Heart right ventricle (tissue), 16 donors: Measurements from ENCODE around the gene RAMP3. TPM values are rescaled to one million over a fixed set of nuclear protein-coding genes. Genes with fewer than 3 reads are reported as not detected.

Source experiments
- ATAC-seq, 8 donors: fragments of 200-7000 bp; cut with Tn5 transposase; one replicate each; pipeline ENCODE4 v1.9.1; 2020; ENCODE audit warnings: mild to moderate bottlenecking in 8 of 8, moderate library complexity in 8 of 8, moderate number of reproducible peaks in 1 of 8
- DNase-seq, 2 donors: peaks; one replicate each; pipeline ENCODE4 v3.0.0-alpha.2; 2020
- H3K27ac ChIP-seq, 10 donors: fragments of 200-600 bp; sonication (generic) in 2 of 10; one replicate each; pipeline versions ENCODE4 v1.5.0 to v1.8.0; 2020 to 2022; ENCODE audit warnings: mild to moderate bottlenecking in 3 of 10
- H3K27me3 ChIP-seq, 7 donors: fragments of 200-600 bp; one replicate each; pipeline ENCODE4 v1.8.0; 2021 to 2022; ENCODE audit warnings: mild to moderate bottlenecking in 2 of 7
- H3K36me3 ChIP-seq, 9 donors: fragments of 200-600 bp; sonication (generic) in 1 of 9; one replicate each; pipeline versions ENCODE4 v1.5.0 to v1.8.0; 2020 to 2022; ENCODE audit warnings: mild to moderate bottlenecking in 2 of 9
- H3K4me1 ChIP-seq, 9 donors: fragments of 200-600 bp; sonication (generic) in 1 of 9; one replicate each; pipeline versions ENCODE4 v1.5.0 to v1.8.0; 2020 to 2022; ENCODE audit warnings: mild to moderate bottlenecking in 4 of 9
- H3K4me3 ChIP-seq, 10 donors: fragments of 200-600 bp; sonication (generic) in 2 of 10; one replicate each; pipeline versions ENCODE4 v1.5.0 to v1.8.0; 2020 to 2022; ENCODE audit warnings: mild to moderate bottlenecking in 7 of 10, moderate library complexity in 2 of 10
- H3K9me3 ChIP-seq, 11 donors: fragments of 200-600 bp in 10 of 11; sonication (generic) in 2 of 11; one replicate each; pipeline versions ENCODE4 v1.5.0 to v1.8.0; 2013 to 2022; ENCODE audit warnings: mild to moderate bottlenecking in 2 of 11, control low read depth in 1 of 11, moderate library complexity in 1 of 11
- CTCF ChIP-seq, 9 donors: fragments of 200-600 bp; sonication (generic) in 2 of 9; IDR thresholded peaks; one replicate each; pipeline versions ENCODE4 v1.5.0 to v1.8.0; 2021 to 2022; ENCODE audit warnings: antibody characterized with exemption in 9 of 9, mild to moderate bottlenecking in 5 of 9, moderate library complexity in 1 of 9
- WGBS, 2 donors: extraction: QIAGEN DNeasy Blood & Tissue Kit; methylation state at CpG; one replicate each; pipeline ENCODE4 v1.1.7; 2013; ENCODE audit warnings: inconsistent platforms in 1 of 2; 5-methylcytosine and 5-hydroxymethylcytosine counted together
- intact Hi-C, 10 donors: fragments of 100-400 bp; cut with DNase I; formaldehyde crosslinking; loops; one replicate each; pipeline versions ENCODE4 v1.11.1 to v1.14.2; 2022
- polyA plus RNA-seq, 2 donors: library from polyadenylated mRNA; stranded (reverse); fragments of 200-250 nt; gene quantifications; one replicate each; pipeline ENCODE4 v1.2.3, GENCODE V29; 2013
- total RNA-seq, 10 donors: library from RNA; stranded (reverse); fragmentation: NEBNext Ultra II Directional in 3 of 10; extraction: Animal tissue kit (Norgen Biotek cat#: 25700) in 3 of 10; gene quantifications; one replicate each; pipeline versions ENCODE4 v1.2.1 to v1.2.4, GENCODE V29; 2021 to 2023
- donor health status: Arrhythmogenic right ventricular cardiomyopathy.
- donor health status: ischemic (EF 13 %, LVEDD 7.1; RV severe dilation, severe dysfunction).
- donor health status: healthy with polysubstance abuse.
- donor health status: DM: no; HTN: yes; CAD: no.
- donor health status: DM: no; HTN: no; CAD: no.
- donor health status: ischemic (EF 25% LVEDD 6.9; RV normal size, moderate dysfunction).
- donor health status: ischemic (EF 25% LVEDD 5.7; RV mildly dilated, moderate dysfunction).
- donor health status: healthy.
- donor health status: DM: yes; HTN: yes; CAD: no.
- donor health status: Ischemic cardiomyopathy.
- donor health status: ischemic (EF 35%, LVEDD 5.7; RV mildly dilated, moderate dysfunction).
- donor health status: nonischemic (EF 11% LVEDD 7.7; RV severe dilation, severe dysfunction).
- donor health status: DM: yes; HTN: yes; CAD: no.
- donor health status: PGD.
- donor health status: ischemic (EF 29% LVEDD 5.4; RV normal size, mild dysfunction).
- donor health status: nonischemic (EF 23%, LVEDD 6.1; RV moderate dilation, normal function).

RAMP3 gene
- total and polyA plus RNA-seq, 12 donors = 12.7 to 70.2 (median 29.1) TPM

GRCh38 chr7:45198986-45199385, 41.4 kb downstream of the RAMP3 start:
- Histone ChIP-seq H3K4me1 (peaks cover 0 to 13% (median 7%) of the 10 kb centered on the region in 9 donors), H3K27ac (no peak overlapping the region), H3K9me3 (no peaks in the 10 kb centered on the region), H3K36me3 (no peaks in the 10 kb centered on the region), H3K4me3 (no peak overlapping the region), H3K27me3 (no peaks in the 10 kb centered on the region)
- DNase-seq = no peak
- TF ChIP-seq CTCF (IDR thresholded peaks at IDR 0.05) = no peak
- no peak for ATAC-seq
- intact Hi-C loops = loop anchor here in 1 of 10 donors (10.0 kb wide), 1 partner anchor 46 kb away; no protein-coding TSS in a partner anchor
- WGBS, 2 donors = 92 to 94% methylated on average over 3 of the region's 3 CpGs

GRCh38 chr7:45199506-45199905, 41.9 kb downstream of the RAMP3 start:
- WGBS, 2 donors = 91 to 96% methylated on average over 4 of the region's 4 CpGs
- no peak for ATAC-seq

GRCh38 chr7:45202625-45203024, 45.0 kb downstream of the RAMP3 start:
- peaks cover 0 to 27% (median 14%) of the 10 kb centered on the region in 9 donors for H3K4me1 ChIP-seq
- 74 to 83% methylated on average over 6 of the region's 6 CpGs for WGBS, 2 donors
- H3K27ac ChIP-seq = peak overlapping the region in 1 of 10 donors; percentile 52
- ATAC-seq (peak in 2 of 8 donors; percentile 20 to 23), DNase-seq (no peak)
- no peak overlapping the region for H3K4me3 ChIP-seq
- H3K9me3 ChIP-seq = no peaks in the 10 kb centered on the region
- H3K27me3 ChIP-seq = peaks cover 0 to under 1% (median 0%) of the 10 kb centered on the region in 7 donors
- intact Hi-C loops = no loop called here
- TF ChIP-seq CTCF (IDR thresholded peaks at IDR 0.05) = no peak
- no peaks in the 10 kb centered on the region for H3K36me3 ChIP-seq

More at GRCh38 chr7:45199506-45199905, 41.9 kb downstream of the RAMP3 start:
- DNase-seq = no peak
- no peaks in the 10 kb centered on the region for H3K36me3 ChIP-seq
- H3K9me3 ChIP-seq = no peaks in the 10 kb centered on the region
- H3K27me3 ChIP-seq = no peaks in the 10 kb centered on the region
- H3K4me3 ChIP-seq = no peak overlapping the region
- no peak overlapping the region for H3K27ac ChIP-seq
- TF ChIP-seq CTCF (IDR thresholded peaks at IDR 0.05) = no peak
- peaks cover 0 to 17% (median 12%) of the 10 kb centered on the region in 9 donors for H3K4me1 ChIP-seq
- intact Hi-C loops = loop anchor here in 1 of 10 donors (10.0 kb wide), 1 partner anchor 45 kb away; no protein-coding TSS in a partner anchor

- Histone ChIP-seq H3K9me3 (no peaks in the 10 kb centered on the region), H3K4me3 (no peak overlapping the region), H3K27ac (peak overlapping the region in 7 of 10 donors; percentile 42 to 82 (median 67)), H3K4me1 (peaks cover 0 to 28% (median 14%) of the 10 kb centered on the region in 9 donors), H3K36me3 (no peaks in the 10 kb centered on the region), H3K27me3 (peaks cover 0 to 5% (median 0%) of the 10 kb centered on the region in 7 donors)
- no peak for TF ChIP-seq CTCF (IDR thresholded peaks at IDR 0.05)
- intact Hi-C loops = no loop called here
- no peak for DNase-seq
- 75 to 76% methylated on average over 5 of the region's 5 CpGs for WGBS, 2 donors
- ATAC-seq = peak in 3 of 8 donors; percentile 17 to 32 (median 29)
These were observed 45.4 kb downstream of the RAMP3 start for GRCh38 chr7:45203036-45203435.
